HCT116 (cell line): ENCODE measurements around the gene INPP5D. TPM values are rescaled to one million over a fixed set of nuclear protein-coding genes. Genes with fewer than 3 reads are reported as not detected.
"Not testable (repeated sequence)": the region's sequence is repeated elsewhere in the genome, so short reads cannot be mapped to it uniquely, and the experiment has no call there.

Experiments
- ATAC-seq: fragments of 200-7000 bp; cut with Tn5 transposase; 2 replicates; pipeline ENCODE4 v1.9.1; 2020; ENCODE audit warnings: mild to moderate bottlenecking, moderate library complexity
- BruUV-seq: library from RNA; stranded (reverse); fragments of 400-500 nt; replicated peaks from 2 replicates; lab custom pipeline; 2021; lab: Mats Ljungman, UMichigan
- CTCF ChIA-PET: fragments of 300-600 bp; sonication (Branson Sonifier 250); formaldehyde crosslinking; loops from one replicate; lab custom pipeline; 2021; ENCODE audit warnings: antibody characterized with exemption; lab: Charles Lee
- POLR2A ChIA-PET: fragments of 300-600, 350-600 bp; sonication (Branson Sonifier 250); formaldehyde crosslinking; loops from one replicate; lab custom pipeline; 2021; ENCODE audit warnings: antibody characterized with exemption; lab: Charles Lee
- RAD21 ChIA-PET, 2 experiments: fragments of 300-600 bp; sonication (Branson Sonifier 250); formaldehyde crosslinking; loops; one replicate each; lab custom pipeline; 2023; ENCODE audit warnings: low total read pairs in 2 of 2; ENCODE audit not compliant: uncharacterized antibody in 2 of 2, unreplicated experiment in 2 of 2, low non-redundant PET in 1 of 2; lab: Charles Lee
- DNase-seq: peaks from one replicate; pipeline ENCODE4 v3.0.0-alpha.2; 2010; ENCODE audit warnings: low read depth, low spot score
- H2AFZ ChIP-seq: fragments of 200-600 bp; shearing (Covaris generic), sonication (generic); 2 replicates; pipeline ENCODE4 v1.6.1; 2017; ENCODE audit warnings: low read depth, mixed run types, mixed read lengths, antibody characterized with exemption, low read length; ENCODE audit not compliant: poor library complexity, severe bottlenecking
- H3K27ac ChIP-seq: 2 replicates; pipeline ENCODE4 v1.5.1; 2012; ENCODE audit warnings: low read depth, low read length
- H3K27me3 ChIP-seq: fragments of 200-600 bp; sonication (generic); 2 replicates; pipeline ENCODE4 v1.6.1; 2016; ENCODE audit warnings: mixed run types, low read length, mixed read lengths; ENCODE audit not compliant: insufficient read depth
- H3K36me3 ChIP-seq, 2 experiments: fragments of 200-500 bp in 1 of 2; fragments of 200-600 bp in 1 of 2; sonication (Bioruptor generic) in 1 of 2; sonication (generic) in 1 of 2; 2 replicates each; pipeline versions ENCODE4 v1.5.1 to v1.6.1; 2014 to 2016; ENCODE audit warnings: low read length in 2 of 2, inconsistent platforms in 1 of 2, mixed read lengths in 1 of 2, mixed run types in 1 of 2; ENCODE audit not compliant: insufficient read depth in 2 of 2, control insufficient read depth in 1 of 2
- H3K4me1 ChIP-seq, 2 experiments: fragments of 200-600 bp in 1 of 2; sonication (generic) in 1 of 2; 2 replicates each; pipeline versions ENCODE4 v1.5.1 to v1.6.1; 2012 to 2017; ENCODE audit warnings: low read length in 2 of 2, inconsistent platforms in 1 of 2, mild to moderate bottlenecking in 1 of 2, mixed read lengths in 1 of 2, mixed run types in 1 of 2, moderate library complexity in 1 of 2; ENCODE audit not compliant: insufficient read depth in 2 of 2, control insufficient read depth in 1 of 2
- H3K4me2 ChIP-seq: fragments of 200-600 bp; sonication (generic); 2 replicates; pipeline ENCODE4 v1.6.1; 2017; ENCODE audit warnings: mixed run types, low read length, mixed read lengths
- H3K4me3 ChIP-seq, 2 experiments: fragments of 200-600 bp in 1 of 2; sonication (generic) in 1 of 2; replicated peaks in 1 of 2; 2 replicates each; pipeline ENCODE4 v1.5.1; 2011 to 2016; ENCODE audit warnings: low read length in 2 of 2, control low read depth in 1 of 2, low read depth in 1 of 2, mild to moderate bottlenecking in 1 of 2, mixed read lengths in 1 of 2, mixed run types in 1 of 2
- H3K79me2 ChIP-seq: fragments of 200-600 bp; sonication (generic); 2 replicates; pipeline ENCODE4 v1.6.1; 2017; ENCODE audit warnings: mild to moderate bottlenecking, mixed run types, low read length, moderate library complexity, mixed read lengths; ENCODE audit not compliant: insufficient read depth
- H3K9ac ChIP-seq: fragments of 200-600 bp; sonication (generic); 2 replicates; pipeline ENCODE4 v1.6.1; 2016; ENCODE audit warnings: low read length, mixed read lengths
- H3K9me2 ChIP-seq: fragments of 200-600 bp; sonication (generic), shearing (Covaris generic); 2 replicates; pipeline ENCODE4 v1.6.1; 2017; ENCODE audit warnings: mixed run types, mild to moderate bottlenecking, moderate library complexity; ENCODE audit not compliant: insufficient read depth
- H3K9me3 ChIP-seq, 2 experiments: fragments of 200-500 bp in 1 of 2; fragments of 200-600 bp in 1 of 2; sonication (Bioruptor generic) in 1 of 2; sonication (generic) in 1 of 2; 2 replicates each; pipeline ENCODE4 v1.6.1; 2014 to 2017; ENCODE audit warnings: low read length in 2 of 2, mixed read lengths in 2 of 2, inconsistent platforms in 1 of 2, low read depth in 1 of 2, mild to moderate bottlenecking in 1 of 2, mixed run types in 1 of 2, moderate library complexity in 1 of 2; ENCODE audit not compliant: control insufficient read depth in 1 of 2, insufficient read depth in 1 of 2
- H4K20me1 ChIP-seq: fragments of 200-600 bp; sonication (generic), shearing (Covaris generic); 2 replicates; pipeline ENCODE4 v1.6.1; 2017; ENCODE audit warnings: mixed run types, mild to moderate bottlenecking, moderate library complexity; ENCODE audit not compliant: insufficient read depth
- ATF3 ChIP-seq: IDR thresholded peaks from 2 replicates; pipeline ENCODE4 v1.6.1; 2012
- CTCF ChIP-seq, 3 experiments: fragments of 200-600 bp in 1 of 3; sonication (generic) in 1 of 3; IDR thresholded peaks in 2 of 3; conservative IDR thresholded peaks in 1 of 3; 2 replicates each; pipeline ENCODE4 v1.5.1; 2012 to 2017; ENCODE audit warnings: low read depth in 2 of 3, low read length in 2 of 3, antibody characterized with exemption in 1 of 3, borderline replicate concordance in 1 of 3, control low read depth in 1 of 3, mild to moderate bottlenecking in 1 of 3, mixed read lengths in 1 of 3, mixed run types in 1 of 3, moderate library complexity in 1 of 3; ENCODE audit not compliant: insufficient read depth in 1 of 3
- EGR1 ChIP-seq: IDR thresholded peaks from 2 replicates; pipeline ENCODE4 v1.6.1; 2012; ENCODE audit warnings: low read depth
- EZH2 ChIP-seq: fragments of 200-600 bp; sonication (generic); IDR thresholded peaks from 2 replicates; pipeline ENCODE4 v1.6.1; 2017; ENCODE audit warnings: antibody characterized with exemption, mixed run types
- EZH2phosphoT487 ChIP-seq: fragments of 200-600 bp; IDR thresholded peaks from 2 replicates; pipeline ENCODE4 v1.6.1; 2018; ENCODE audit warnings: antibody characterized with exemption, borderline replicate concordance
- FOSL1 ChIP-seq: IDR thresholded peaks from 2 replicates; pipeline ENCODE4 v1.6.1; 2012; ENCODE audit warnings: low read depth
- JUND ChIP-seq: IDR thresholded peaks from 2 replicates; pipeline ENCODE4 v1.6.1; 2012
- MAX ChIP-seq: IDR thresholded peaks from 2 replicates; pipeline ENCODE4 v1.6.1; 2012
- POLR2AphosphoS5 ChIP-seq: IDR thresholded peaks from 2 replicates; pipeline ENCODE4 v1.6.1; 2011; ENCODE audit warnings: mild to moderate bottlenecking, low read depth, low read length, moderate library complexity
- RAD21 ChIP-seq: IDR thresholded peaks from 2 replicates; pipeline ENCODE4 v1.6.1; 2012; ENCODE audit warnings: low read depth, mild to moderate bottlenecking
- SP1 ChIP-seq: IDR thresholded peaks from 2 replicates; pipeline ENCODE4 v1.6.1; 2012; ENCODE audit warnings: low read depth
- SRF ChIP-seq: IDR thresholded peaks from 2 replicates; pipeline ENCODE4 v1.6.1; 2012; ENCODE audit warnings: low read depth
- TCF7L2 ChIP-seq: IDR thresholded peaks from 2 replicates; pipeline ENCODE4 v1.7.0; 2011; ENCODE audit warnings: borderline replicate concordance, inconsistent platforms; ENCODE audit not compliant: insufficient read depth, insufficient read length; ENCODE audit errors: extremely low read depth
- ZBTB33 ChIP-seq: IDR thresholded peaks from 2 replicates; pipeline ENCODE4 v1.6.1; 2011; ENCODE audit warnings: mild to moderate bottlenecking, low read length, moderate library complexity; ENCODE audit not compliant: insufficient replicate concordance; ENCODE audit errors: extremely low read depth
- intact Hi-C: fragments of 100-400 bp; cut with micrococcal nuclease; formaldehyde crosslinking; loops from 2 replicates; pipeline ENCODE4 v1.10.0; 2022
- total RNA-seq: library from RNA; stranded (reverse); gene quantifications from one replicate; pipeline ENCODE4 v1.2.1, GENCODE V29; 2021; ENCODE audit not compliant: unreplicated experiment

INPP5D gene
- total RNA-seq, 1 experiment from 2014 or later, result 1.8 TPM

GRCh38 chr2:233098618-233099017 is 38.5 kb downstream of the INPP5D start:
- H3K4me2 ChIP-seq, result no peak overlapping the region
- no peaks in the 10 kb centered on the region for H3K79me2 ChIP-seq
- H3K4me3 ChIP-seq, result no peak overlapping the region
- ChIA-PET POLR2A (no interaction called here), RAD21 (no interaction called here), CTCF (interaction anchor here (2.0 kb wide), 1 partner anchor 152 kb away, joined by 7 read pairs; the partner anchor contains the start of gene ATG16L1)
- ATAC-seq (peak; percentile 81), DNase-seq (peak; percentile 10)
- peak overlapping the region; percentile 12 for H2AFZ ChIP-seq
- H3K4me1 ChIP-seq, result peaks cover 0 to 3% of the 10 kb centered on the region in 2 experiments; a peak in 2 of 4 replicates
- intact Hi-C loops, result loop anchor here (1.0 kb wide), 1 partner anchor 153 kb away; the partner anchor contains the start of gene ATG16L1
- H3K9me3 ChIP-seq, result no peaks in the 10 kb centered on the region
- H3K9ac ChIP-seq, result no peak overlapping the region
- H3K27ac ChIP-seq, result no peak overlapping the region
- H4K20me1 ChIP-seq, result no peaks in the 10 kb centered on the region
- no peak for TF ChIP-seq JUND
- TF ChIP-seq EGR1, result no peak
- no peak for TF ChIP-seq TCF7L2
- no peak for TF ChIP-seq SRF
- no peak for TF ChIP-seq ATF3
- no peak for TF ChIP-seq EZH2
- TF ChIP-seq MAX, result no peak
- no peak for TF ChIP-seq SP1
- peak; percentile 66 for TF ChIP-seq RAD21
- no peak for TF ChIP-seq EZH2phosphoT487
- no peak for TF ChIP-seq FOSL1
- peak; percentile 40 to 71 (median 55); a peak in 5 of 6 replicates for TF ChIP-seq CTCF (IDR thresholded peaks at IDR 0.05 in 2 of 3, conservative IDR thresholded peaks at IDR 0.05 in 1 of 3; ENCODE audit: borderline replicate concordance in 1 of 3, insufficient read depth in 1 of 3, low read depth in 2 of 3, low read length in 2 of 3)
- TF ChIP-seq ZBTB33, result no peak
- no peak for TF ChIP-seq POLR2AphosphoS5
- no peaks in the 10 kb centered on the region for H3K27me3 ChIP-seq
- no peaks in the 10 kb centered on the region for H3K9me2 ChIP-seq
- no TSS peak for BruUV-seq
- no peaks in the 10 kb centered on the region for H3K36me3 ChIP-seq

- H3K4me1 ChIP-seq, H3K27ac ChIP-seq, ATAC-seq, DNase-seq, H3K79me2 ChIP-seq, H4K20me1 ChIP-seq, H3K27me3 ChIP-seq, H3K9me2 ChIP-seq, RAD21 ChIA-PET, H3K4me3 ChIP-seq, H2AFZ ChIP-seq, H3K9me3 ChIP-seq, POLR2A ChIA-PET, H3K9ac ChIP-seq, BruUV-seq, intact Hi-C loops, H3K36me3 ChIP-seq, H3K4me2 ChIP-seq: not testable (repeated sequence)
- CTCF ChIA-PET, result interaction anchor here (2.0 kb wide), 1 partner anchor 151 kb away, joined by 7 read pairs; the partner anchor contains the start of gene ATG16L1
Observed at GRCh38 chr2:233099820-233100191, 39.7 kb downstream of the INPP5D start.
